DOHH2 (cell line): Measurements from ENCODE around the gene PLA2G4B.

Experiments used
- CTCF ChIP-seq: fragments of 200-600 bp; sonication (generic); IDR thresholded peaks from one replicate; pipeline ENCODE4 v1.5.1; 2014; ENCODE audit warnings: antibody characterized with exemption, mild to moderate bottlenecking, low read depth, low read length; ENCODE audit not compliant: poor library complexity, severe bottlenecking
- EZH2phosphoT487 ChIP-seq: fragments of 200-600 bp; sonication (generic); IDR thresholded peaks from 2 replicates; pipeline ENCODE4 v1.6.1; 2017; ENCODE audit warnings: borderline replicate concordance, mild to moderate bottlenecking, antibody characterized with exemption, low read length, moderate library complexity, mixed read lengths

GRCh38 chr15:41806291-41807181 lies 32.1 kb upstream of the PLA2G4B start:
- TF ChIP-seq CTCF (no peak), EZH2phosphoT487 (no peak)
